HepG2 (cell line): Measurements from ENCODE around the gene DCUN1D2. TPM values are rescaled to one million over a fixed set of nuclear protein-coding genes. Genes with fewer than 3 reads are reported as not detected.
A peak's percentile ranks its signal among the peaks of the same experiment; 100 is the strongest.

Experiments
- FOXA1 ChIP-seq, 2 experiments: fragments of 450-650 bp in 1 of 2; sonication (generic) in 1 of 2; formaldehyde crosslinking in 1 of 2; IDR thresholded peaks; 2 replicates each; pipeline versions ENCODE4 v1.4.0 to v1.6.1; 2016 to 2020; ENCODE audit warnings: missing genetic modification reagents in 1 of 2
- MBD4 ChIP-seq: IDR thresholded peaks from 2 replicates; pipeline ENCODE4 v1.6.1; 2012; ENCODE audit warnings: low read length, inconsistent platforms, borderline replicate concordance
- MED13 ChIP-seq: sonication (generic); formaldehyde crosslinking; IDR thresholded peaks from 2 replicates; pipeline ENCODE4 v1.5.0; 2020; ENCODE audit warnings: missing genetic modification reagents
- NFYC ChIP-seq: IDR thresholded peaks from 2 replicates; pipeline ENCODE4 v1.6.1; 2016; ENCODE audit warnings: missing genetic modification reagents, missing compliant biosample characterization
- NR2F2 ChIP-seq: IDR thresholded peaks from 2 replicates; pipeline ENCODE4 v1.6.1; 2012; ENCODE audit warnings: low read depth, inconsistent platforms, borderline replicate concordance
- NR2F6 ChIP-seq, 2 experiments: IDR thresholded peaks; 2 replicates each; pipeline ENCODE4 v1.6.1; 2016; ENCODE audit warnings: antibody characterized with exemption in 1 of 2, mild to moderate bottlenecking in 1 of 2
- PAF1 ChIP-seq: IDR thresholded peaks from 2 replicates; pipeline ENCODE4 v1.6.1; 2016; ENCODE audit warnings: missing genetic modification reagents, missing compliant biosample characterization
- PAWR ChIP-seq: sonication (generic); formaldehyde crosslinking; IDR thresholded peaks from 2 replicates; pipeline ENCODE4 v1.4.0; 2020; ENCODE audit warnings: missing genetic modification reagents, mild to moderate bottlenecking, borderline replicate concordance
- RAD21 ChIP-seq: fragments of 450-650 bp; formaldehyde crosslinking; IDR thresholded peaks from 2 replicates; pipeline ENCODE4 v1.5.0; 2020; ENCODE audit warnings: mild to moderate bottlenecking
- RBFOX2 ChIP-seq: fragments of 200-400 bp; formaldehyde crosslinking; IDR thresholded peaks from 2 replicates; pipeline ENCODE4 v1.6.1; 2017; ENCODE audit warnings: low read depth, mild to moderate bottlenecking, low read length
- RNF2 ChIP-seq: fragments of 450-650 bp; conservative IDR thresholded peaks from 2 replicates; pipeline ENCODE4 v1.6.1; 2016; ENCODE audit warnings: low read depth
- SRSF1 ChIP-seq: fragments of 200-400 bp; formaldehyde crosslinking; optimal IDR thresholded peaks from 2 replicates; pipeline ENCODE3; 2017; ENCODE audit warnings: mild to moderate bottlenecking, low read depth, low read length, moderate library complexity
- STAG1 ChIP-seq: sonication (generic); formaldehyde crosslinking; IDR thresholded peaks from 2 replicates; pipeline ENCODE4 v1.4.0; 2020; ENCODE audit warnings: missing genetic modification reagents
- ZBED4 ChIP-seq: sonication (generic); formaldehyde crosslinking; IDR thresholded peaks from 2 replicates; pipeline ENCODE4 v1.4.0; 2020; ENCODE audit warnings: missing genetic modification reagents, borderline replicate concordance
- ZMAT3 ChIP-seq: sonication (generic); formaldehyde crosslinking; conservative IDR thresholded peaks from 2 replicates; pipeline ENCODE4 v1.7.0; 2021; ENCODE audit warnings: missing genetic modification reagents
- ZNF180 ChIP-seq: sonication (generic); formaldehyde crosslinking; IDR thresholded peaks from 2 replicates; pipeline ENCODE4 v1.4.0; 2020; ENCODE audit warnings: low read depth, missing genetic modification reagents, borderline replicate concordance
- ZNF331 ChIP-seq: sonication (generic); formaldehyde crosslinking; IDR thresholded peaks from 2 replicates; pipeline ENCODE4 v1.4.0; 2020; ENCODE audit warnings: missing genetic modification reagents
- ZNF574 ChIP-seq: sonication (generic); formaldehyde crosslinking; IDR thresholded peaks from 2 replicates; pipeline ENCODE4 v1.4.0; 2020; ENCODE audit warnings: missing genetic modification reagents
- ZNF672 ChIP-seq: sonication (generic); formaldehyde crosslinking; IDR thresholded peaks from 2 replicates; pipeline ENCODE4 v1.8.1; 2022; ENCODE audit warnings: missing genetic modification reagents
- ZNF713 ChIP-seq: sonication (generic); formaldehyde crosslinking; IDR thresholded peaks from 2 replicates; pipeline ENCODE4 v1.4.0; 2020; ENCODE audit warnings: mild to moderate bottlenecking, missing genetic modification reagents
- ZNF775 ChIP-seq: sonication (generic); formaldehyde crosslinking; IDR thresholded peaks from 2 replicates; pipeline ENCODE4 v1.4.0; 2020; ENCODE audit warnings: missing genetic modification reagents, mild to moderate bottlenecking, moderate library complexity, borderline replicate concordance
- ZSCAN12 ChIP-seq: sonication (generic); formaldehyde crosslinking; IDR thresholded peaks from 2 replicates; pipeline ENCODE4 v1.9.0; 2021; ENCODE audit warnings: mild to moderate bottlenecking, missing genetic modification reagents
- polyA plus RNA-seq, 8 experiments: library from polyadenylated mRNA; depleted of rRNA in 3 of 8; stranded (reverse) in 7 of 8; unstranded in 1 of 8; fragments of >200 nt; fragmentation: Illumina TruSeq in 4 of 8; extraction: Trizol in 4 of 8; gene quantifications; 2 replicates each; pipeline versions ENCODE4 v1.2.1 to v1.2.3, GENCODE V29; 2011 to 2016; ENCODE audit warnings: low read depth in 4 of 8, missing spikeins in 1 of 8, mixed read lengths in 1 of 8; ENCODE audit not compliant: insufficient read depth in 1 of 8
- total RNA-seq, 5 experiments: library from RNA; depleted of rRNA; stranded (reverse); fragments of >200 nt; fragmentation: Illumina TruSeq; extraction: Trizol; gene quantifications; 2 replicates each; pipeline ENCODE4 v1.2.3, GENCODE V29; 2016; ENCODE audit warnings: low read depth in 1 of 5
- TF ChIP-seq, protein P1 (sequence below): IDR thresholded peaks from 2 replicates; pipeline ENCODE4 v1.6.1; 2016

DCUN1D2 gene
- total and polyA plus RNA-seq, 2 of the 13 experiments (the other 11 are each of a cell fraction or from before 2014, with no cell fraction given) = 9.1 to 9.6 TPM

DNA sequence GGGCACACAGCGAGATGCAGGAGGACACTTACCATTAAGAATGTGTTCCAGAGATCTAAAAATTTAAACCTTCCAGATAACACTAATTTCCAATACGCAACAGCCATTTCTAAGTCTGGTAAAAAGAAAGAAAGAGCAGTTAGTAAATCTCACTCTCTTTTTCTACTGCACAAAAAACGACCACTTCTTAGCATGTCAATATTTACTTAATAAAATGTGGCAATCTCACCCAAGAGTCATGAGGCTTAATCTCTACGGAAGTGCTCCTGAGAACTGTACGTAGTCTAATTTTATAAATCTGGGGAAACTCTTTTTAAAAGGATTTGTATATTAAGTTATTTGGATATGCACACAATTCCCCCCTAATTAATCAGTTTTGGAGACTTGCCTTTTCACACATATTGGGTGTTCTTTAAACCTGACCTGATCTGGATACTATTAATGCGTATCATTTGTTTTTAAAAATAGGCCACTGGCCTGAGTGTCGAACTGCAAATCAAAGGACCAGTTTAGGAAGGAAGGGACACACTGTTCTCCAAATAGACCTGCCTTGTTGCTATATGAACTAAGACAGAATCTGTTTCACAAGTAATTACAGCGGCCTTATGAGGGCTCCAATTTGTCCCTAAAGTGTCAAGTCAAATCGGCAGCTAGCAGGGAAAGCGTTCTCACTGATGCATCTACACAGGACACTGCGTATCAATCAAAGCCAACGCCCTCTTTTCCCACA, 29.3 kb downstream of the DCUN1D2 start (continued):
- TF ChIP-seq PAWR (CRISPR knock-in tag) = no peak
- no peak for TF ChIP-seq ZNF672
- no peak for TF ChIP-seq ZSCAN12 (CRISPR knock-in tag)
- TF ChIP-seq RBFOX2 = no peak
- TF ChIP-seq ZNF331 (CRISPR knock-in tag) = no peak
- TF ChIP-seq ZBED4 = no peak
- no peak for TF ChIP-seq NR2F2
- TF ChIP-seq FOXA1 (IDR thresholded peaks at IDR 0.05) = no peak
- peak; percentile 38; the same call in 1 of the 2 replicates for TF ChIP-seq FOXA1 (CRISPR knock-in tag; IDR thresholded peaks at IDR 0.05)
- TF ChIP-seq NR2F6 (IDR thresholded peaks at IDR 0.05) = no peak
- no peak for TF ChIP-seq NR2F6 (CRISPR knock-in tag; IDR thresholded peaks at IDR 0.05)
- TF ChIP-seq ZNF713 (CRISPR knock-in tag) = no peak
- no peak for TF ChIP-seq SRSF1
- TF ChIP-seq, protein P1, sequence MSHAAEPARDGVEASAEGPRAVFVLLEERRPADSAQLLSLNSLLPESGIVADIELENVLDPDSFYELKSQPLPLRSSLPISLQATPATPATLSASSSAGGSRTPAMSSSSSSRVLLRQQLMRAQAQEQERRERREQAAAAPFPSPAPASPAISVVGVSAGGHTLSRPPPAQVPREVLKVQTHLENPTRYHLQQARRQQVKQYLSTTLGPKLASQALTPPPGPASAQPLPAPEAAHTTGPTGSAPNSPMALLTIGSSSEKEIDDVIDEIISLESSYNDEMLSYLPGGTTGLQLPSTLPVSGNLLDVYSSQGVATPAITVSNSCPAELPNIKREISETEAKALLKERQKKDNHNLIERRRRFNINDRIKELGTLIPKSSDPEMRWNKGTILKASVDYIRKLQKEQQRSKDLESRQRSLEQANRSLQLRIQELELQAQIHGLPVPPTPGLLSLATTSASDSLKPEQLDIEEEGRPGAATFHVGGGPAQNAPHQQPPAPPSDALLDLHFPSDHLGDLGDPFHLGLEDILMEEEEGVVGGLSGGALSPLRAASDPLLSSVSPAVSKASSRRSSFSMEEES (CRISPR knock-in tag) = 0 out of 2 replicates have a peak, but pooled peaks have one; percentile 28
- TF ChIP-seq STAG1 = no peak
- TF ChIP-seq MED13 = no peak
- TF ChIP-seq ZNF180 (CRISPR knock-in tag) = no peak
- no peak for TF ChIP-seq PAF1 (CRISPR knock-in tag)
- TF ChIP-seq ZMAT3 = no peak
- no peak for TF ChIP-seq RNF2
- no peak for TF ChIP-seq ZNF574 (CRISPR knock-in tag)
- TF ChIP-seq MBD4 = no peak
- no peak for TF ChIP-seq RAD21
- no peak for TF ChIP-seq NFYC (CRISPR knock-in tag)
- no peak for TF ChIP-seq ZNF775 (CRISPR knock-in tag)
